LNCaP clone FGC (cell line): Measurements from ENCODE around the gene NHS.
A peak's percentile ranks its signal among the peaks of the same experiment; 100 is the strongest.

ENCODE experiments used
- DNase-seq: peaks from one replicate; pipeline ENCODE4 v3.0.0-alpha.2; 2011; ENCODE audit warnings: low read depth
- H3K4me3 ChIP-seq: 2 replicates; pipeline ENCODE4 v1.5.1; 2011; ENCODE audit warnings: mild to moderate bottlenecking, low read depth, low read length, control low read depth
- TF ChIP-seq, protein P1 (sequence below): IDR thresholded peaks from 2 replicates; pipeline ENCODE4 v1.5.1; 2012; ENCODE audit warnings: mild to moderate bottlenecking; ENCODE audit not compliant: control insufficient read depth, insufficient read depth; ENCODE audit errors: extremely low read depth

NHS gene

GRCh38 chrX:17608888-17609287 is 233.9 kb downstream of the NHS start:
- DNase-seq = peak; percentile 66
- H3K4me3 ChIP-seq = no peak overlapping the region
- TF ChIP-seq, protein P1, sequence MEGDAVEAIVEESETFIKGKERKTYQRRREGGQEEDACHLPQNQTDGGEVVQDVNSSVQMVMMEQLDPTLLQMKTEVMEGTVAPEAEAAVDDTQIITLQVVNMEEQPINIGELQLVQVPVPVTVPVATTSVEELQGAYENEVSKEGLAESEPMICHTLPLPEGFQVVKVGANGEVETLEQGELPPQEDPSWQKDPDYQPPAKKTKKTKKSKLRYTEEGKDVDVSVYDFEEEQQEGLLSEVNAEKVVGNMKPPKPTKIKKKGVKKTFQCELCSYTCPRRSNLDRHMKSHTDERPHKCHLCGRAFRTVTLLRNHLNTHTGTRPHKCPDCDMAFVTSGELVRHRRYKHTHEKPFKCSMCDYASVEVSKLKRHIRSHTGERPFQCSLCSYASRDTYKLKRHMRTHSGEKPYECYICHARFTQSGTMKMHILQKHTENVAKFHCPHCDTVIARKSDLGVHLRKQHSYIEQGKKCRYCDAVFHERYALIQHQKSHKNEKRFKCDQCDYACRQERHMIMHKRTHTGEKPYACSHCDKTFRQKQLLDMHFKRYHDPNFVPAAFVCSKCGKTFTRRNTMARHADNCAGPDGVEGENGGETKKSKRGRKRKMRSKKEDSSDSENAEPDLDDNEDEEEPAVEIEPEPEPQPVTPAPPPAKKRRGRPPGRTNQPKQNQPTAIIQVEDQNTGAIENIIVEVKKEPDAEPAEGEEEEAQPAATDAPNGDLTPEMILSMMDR = no peak

GRCh38 chrX:17610788-17611187 is 235.8 kb downstream of the NHS start:
- no peak overlapping the region for H3K4me3 ChIP-seq
- TF ChIP-seq, protein P1 = no peak
- no peak for DNase-seq

- DNase-seq = no peak
- no peak overlapping the region for H3K4me3 ChIP-seq
- TF ChIP-seq, protein P1 = no peak
Measured at GRCh38 chrX:17613979-17614588, 239.1 kb downstream of the NHS start.

- no peak for DNase-seq
- no peak overlapping the region for H3K4me3 ChIP-seq
- TF ChIP-seq, protein P1 = no peak
Measured at GRCh38 chrX:17616936-17617335, 241.9 kb downstream of the NHS start.

DNA sequence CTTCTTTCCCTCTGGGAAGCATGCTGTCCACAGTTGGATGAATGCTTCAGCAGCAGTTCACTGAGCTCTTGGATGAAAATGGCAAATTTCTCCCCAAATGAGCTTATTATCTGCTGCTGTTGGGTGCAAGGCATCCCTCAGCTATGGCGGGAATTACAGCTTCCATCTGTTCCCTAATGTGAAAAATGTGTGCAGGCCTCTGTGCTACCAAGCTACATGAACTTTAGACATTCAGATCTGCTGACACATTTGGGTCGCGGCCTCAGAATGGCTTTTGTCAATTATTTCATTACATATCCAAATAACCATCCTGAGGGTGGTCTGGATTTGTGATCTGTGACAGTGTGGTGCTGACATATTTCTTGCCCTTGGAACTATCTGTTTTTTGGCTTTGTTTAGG is 242.8 kb downstream of the NHS start:
- no peak for DNase-seq
- TF ChIP-seq, protein P1 = no peak
- H3K4me3 ChIP-seq = no peak overlapping the region

DNA sequence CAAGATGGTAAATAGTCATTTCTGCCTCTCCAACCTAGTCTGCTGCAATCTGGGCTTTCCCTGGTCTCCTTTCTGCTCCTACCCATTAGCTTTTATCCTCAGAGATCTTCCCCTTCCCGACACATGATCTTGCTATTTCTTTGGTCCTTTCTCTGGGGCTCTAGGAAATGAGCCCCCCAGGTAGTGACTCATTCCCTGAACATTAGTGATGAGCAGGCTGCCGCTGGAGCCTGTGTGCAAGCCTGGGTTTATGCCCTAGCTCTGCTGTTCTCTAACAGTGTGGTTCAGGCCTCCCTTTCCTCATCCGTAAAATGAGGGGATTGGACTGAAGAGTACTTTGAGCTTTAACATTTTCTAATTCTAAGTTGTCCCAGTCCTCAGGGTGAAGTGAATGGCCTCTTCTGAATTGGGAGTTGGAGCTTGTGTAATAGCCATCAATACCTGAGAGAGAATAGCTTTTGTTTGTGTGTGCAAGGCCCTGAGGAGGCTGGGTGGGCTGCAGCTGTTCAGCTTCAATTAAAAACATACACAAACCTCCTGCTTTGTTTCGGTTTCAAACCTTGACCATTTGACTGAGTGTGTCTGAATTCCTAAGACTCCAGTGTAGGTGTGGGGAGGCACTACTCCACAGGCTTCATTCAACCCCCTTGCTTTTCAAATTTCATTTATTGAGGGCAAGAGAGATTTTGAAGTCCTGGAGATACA is 246.7 kb downstream of the NHS start:
- no peak overlapping the region for H3K4me3 ChIP-seq
- TF ChIP-seq, protein P1 = no peak
- DNase-seq = no peak
